Activated T-cell treated with anti-CD3 and anti-CD28 coated beads, Interleukin-2, amount 50 U/mL, for 24 hours (primary cell): ENCODE measurements around the gene MARS1.
"Not testable (repeated sequence)": the region's sequence is repeated elsewhere in the genome, so short reads cannot be mapped to it uniquely, and the experiment has no call there.

Experiments
- DNase-seq: peaks from one replicate; pipeline ENCODE4 v3.0.0-alpha.2; 2020
- H3K27ac Mint-ChIP-seq: 2 replicates; pipeline ENCODE4 v1.8.0; 2020; ENCODE audit warnings: mild to moderate bottlenecking, mixed read lengths
- H3K27me3 Mint-ChIP-seq: 2 replicates; pipeline ENCODE4 v1.8.0; 2020; ENCODE audit warnings: mixed read lengths
- H3K36me3 Mint-ChIP-seq: 2 replicates; pipeline ENCODE4 v1.8.0; 2020; ENCODE audit warnings: low read depth, mixed read lengths
- H3K4me1 Mint-ChIP-seq: 2 replicates; pipeline ENCODE4 v1.8.0; 2020; ENCODE audit warnings: low read depth, mixed read lengths
- H3K4me3 Mint-ChIP-seq: 2 replicates; pipeline ENCODE4 v1.8.0; 2020; ENCODE audit warnings: mild to moderate bottlenecking, moderate library complexity, mixed read lengths
- H3K9me3 Mint-ChIP-seq: 2 replicates; pipeline ENCODE4 v1.8.0; 2020; ENCODE audit warnings: mixed read lengths

Gene MARS1

DNA sequence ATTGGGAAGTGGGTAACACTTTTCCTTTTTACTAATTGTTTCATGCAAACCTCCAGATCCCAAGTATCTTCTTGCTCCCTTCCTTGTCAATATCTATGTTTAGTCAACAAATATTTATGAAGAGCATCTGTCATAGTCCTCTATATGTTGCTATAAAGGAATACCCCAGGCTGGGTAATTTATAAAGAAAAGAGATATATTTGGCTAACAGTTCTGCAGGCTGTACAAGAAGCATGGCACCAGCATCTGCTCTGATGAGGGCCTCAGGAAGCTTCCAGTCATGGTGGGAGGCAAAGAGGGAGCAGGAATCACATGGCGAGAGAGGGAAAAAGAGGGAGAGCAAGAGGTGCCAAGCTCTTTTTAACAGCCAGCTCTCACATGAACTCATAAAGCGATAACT is 66.6 kb downstream of the MARS1 start:
- Mint-ChIP-seq H3K4me1 (peaks cover 9% of the 10 kb centered on the region), H3K4me3 (no peak overlapping the region), H3K27me3 (peaks cover 5% of the 10 kb centered on the region), H3K9me3 (no peaks in the 10 kb centered on the region), H3K27ac (no peak overlapping the region), H3K36me3 (no peaks in the 10 kb centered on the region)
- DNase-seq, result no peak

DNA sequence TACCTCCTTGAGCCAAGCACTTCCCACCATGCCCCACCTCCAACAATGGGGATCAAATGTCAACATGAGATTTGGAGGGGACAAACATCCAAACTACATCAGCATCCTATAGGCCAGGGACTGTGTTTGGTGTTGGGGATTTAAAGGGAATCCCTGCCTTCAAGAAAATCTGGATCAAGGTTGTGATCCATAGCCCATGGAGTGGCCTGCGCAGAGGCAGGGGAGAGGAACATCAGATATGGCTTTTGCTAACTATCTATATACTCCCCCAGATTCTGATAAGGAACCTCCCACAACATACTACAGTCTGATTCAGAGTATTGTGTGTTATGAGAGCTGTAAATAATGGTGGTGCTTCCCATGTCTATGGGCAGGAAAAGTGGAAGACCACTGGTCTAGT is 67.0 kb downstream of the MARS1 start:
- H3K36me3 Mint-ChIP-seq, result no peaks in the 10 kb centered on the region
- DNase-seq, result no peak
- no peak overlapping the region for H3K4me3 Mint-ChIP-seq
- H3K27ac Mint-ChIP-seq, result no peak overlapping the region
- H3K27me3 Mint-ChIP-seq, result peaks cover 5% of the 10 kb centered on the region
- peaks cover 8% of the 10 kb centered on the region for H3K4me1 Mint-ChIP-seq
- no peaks in the 10 kb centered on the region for H3K9me3 Mint-ChIP-seq

DNA sequence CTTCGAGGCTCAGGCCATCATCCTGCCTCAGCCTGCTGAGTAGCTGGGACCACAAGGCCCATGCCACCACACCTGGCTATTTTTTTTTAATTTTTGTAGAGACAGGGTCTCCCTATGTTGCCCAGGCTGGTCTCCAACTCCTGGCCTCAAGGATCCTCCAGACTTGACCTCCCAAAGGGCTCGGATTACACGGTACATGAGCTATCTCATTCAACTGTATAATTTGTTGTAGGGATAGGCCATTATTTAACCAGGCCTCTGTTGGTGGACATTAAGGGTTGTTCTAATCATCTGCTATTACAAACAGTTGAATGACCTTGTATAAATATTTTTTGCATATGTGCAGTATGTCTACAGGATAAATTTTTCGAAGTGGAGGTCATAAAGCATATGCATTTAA is 71.0 kb downstream of the MARS1 start:
- no peak for DNase-seq
- H3K27ac Mint-ChIP-seq, result no peak overlapping the region
- H3K4me3 Mint-ChIP-seq, result no peak overlapping the region

DNA sequence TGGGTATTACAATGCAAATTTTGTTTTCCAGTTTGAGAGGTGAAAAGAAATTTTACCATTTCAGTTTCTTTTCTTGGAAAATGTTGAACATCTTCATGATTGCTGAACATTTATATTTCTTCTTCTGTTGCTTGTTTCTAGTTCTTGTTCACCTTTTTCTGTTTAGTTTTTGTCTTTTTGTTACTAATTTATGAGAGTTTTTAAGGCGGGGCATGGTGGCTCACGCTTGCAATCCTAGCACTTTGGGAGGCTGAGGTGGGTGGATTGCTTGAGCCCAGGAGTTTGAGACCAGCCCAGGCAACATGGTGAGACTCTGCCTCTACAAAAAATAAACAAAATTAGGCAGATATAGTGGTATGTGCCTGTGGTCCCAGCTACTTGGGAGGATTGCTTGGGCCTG is 72.6 kb downstream of the MARS1 start:
- Mint-ChIP-seq H3K27ac (no peak overlapping the region), H3K4me1 (no peaks in the 10 kb centered on the region), H3K4me3 (no peak overlapping the region), H3K9me3 (no peaks in the 10 kb centered on the region), H3K27me3 (no peaks in the 10 kb centered on the region), H3K36me3 (no peaks in the 10 kb centered on the region)
- no peak for DNase-seq

More for the DNA sequence above, 71.0 kb downstream of the MARS1 start:
- no peaks in the 10 kb centered on the region for H3K9me3 Mint-ChIP-seq
- no peaks in the 10 kb centered on the region for H3K4me1 Mint-ChIP-seq
- H3K27me3 Mint-ChIP-seq, result no peaks in the 10 kb centered on the region
- H3K36me3 Mint-ChIP-seq, result no peaks in the 10 kb centered on the region

DNA sequence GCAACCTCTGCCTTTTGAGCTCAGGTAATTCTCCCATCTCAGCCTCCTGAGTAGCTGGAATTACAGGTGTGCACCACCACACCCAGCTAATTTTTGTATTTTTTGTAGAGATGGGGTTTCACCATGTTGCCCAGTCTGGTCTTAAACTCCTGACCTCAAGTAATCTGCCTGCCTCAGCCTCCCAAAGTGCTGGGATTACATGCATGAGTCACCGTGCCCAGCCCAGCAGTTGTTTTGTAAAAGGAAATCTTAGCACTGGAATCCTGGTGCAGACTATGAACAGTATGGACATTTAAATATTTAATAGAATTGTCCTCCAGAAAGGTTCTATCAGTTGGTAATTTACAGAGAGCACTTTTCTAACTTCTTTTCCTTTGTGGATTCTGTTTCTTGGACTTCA is 73.2 kb downstream of the MARS1 start:
- DNase-seq, result not testable (repeated sequence)

DNA sequence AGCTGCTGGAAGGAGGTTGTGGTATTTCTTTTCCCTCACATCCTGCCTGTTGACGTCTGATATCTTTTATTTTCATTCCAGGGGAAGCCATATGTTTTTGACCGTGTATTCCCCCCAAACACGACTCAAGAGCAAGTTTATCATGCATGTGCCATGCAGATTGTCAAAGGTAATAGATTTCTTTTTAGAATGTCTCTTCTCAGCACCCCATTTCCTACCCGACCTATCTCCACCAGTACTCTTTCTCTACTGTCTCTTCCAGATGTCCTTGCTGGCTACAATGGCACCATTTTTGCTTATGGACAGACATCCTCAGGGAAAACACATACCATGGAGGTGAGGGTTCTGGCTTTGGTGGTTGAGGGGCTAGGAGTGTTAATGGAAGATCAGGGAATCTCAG is 75.5 kb downstream of the MARS1 start:
- Mint-ChIP-seq H3K36me3 (no peaks in the 10 kb centered on the region), H3K27me3 (no peaks in the 10 kb centered on the region), H3K9me3 (no peaks in the 10 kb centered on the region)

More for the DNA sequence above, 73.2 kb downstream of the MARS1 start:
- H3K4me1 Mint-ChIP-seq, H3K36me3 Mint-ChIP-seq, H3K27me3 Mint-ChIP-seq, H3K27ac Mint-ChIP-seq, H3K4me3 Mint-ChIP-seq, H3K9me3 Mint-ChIP-seq: not testable (repeated sequence)

DNA sequence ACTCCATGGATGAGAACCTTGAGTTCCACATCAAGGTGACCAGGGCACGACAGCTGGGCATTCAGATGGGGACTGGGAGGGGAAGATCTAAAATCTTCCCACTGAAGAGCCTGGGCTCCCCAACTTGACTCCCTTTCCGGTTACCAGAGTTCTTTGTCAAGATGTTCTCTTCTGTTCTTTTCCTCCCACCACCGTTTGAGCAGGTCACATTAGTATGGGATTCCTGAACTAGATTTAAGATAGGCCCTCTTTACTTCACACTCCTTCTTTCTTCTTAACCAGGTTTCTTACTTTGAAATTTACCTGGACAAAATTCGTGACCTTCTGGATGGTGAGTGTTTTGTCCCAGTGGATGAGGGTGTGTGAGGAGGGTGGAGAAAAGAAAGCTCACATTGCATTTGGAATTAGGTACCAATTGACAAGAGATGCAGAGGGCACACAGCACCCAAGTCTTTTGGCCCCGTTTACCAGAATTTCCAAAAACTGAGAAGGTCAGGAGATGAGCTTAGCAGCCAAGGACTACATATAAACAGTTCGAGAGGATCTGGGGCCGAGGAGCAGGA is 76.4 kb downstream of the MARS1 start:
- Mint-ChIP-seq H3K27ac (no peak overlapping the region), H3K4me3 (no peak overlapping the region), H3K36me3 (no peaks in the 10 kb centered on the region), H3K27me3 (no peaks in the 10 kb centered on the region), H3K9me3 (no peaks in the 10 kb centered on the region), H3K4me1 (no peaks in the 10 kb centered on the region)
- no peak for DNase-seq

More for the DNA sequence above, 75.5 kb downstream of the MARS1 start:
- DNase-seq, result no peak
- no peak overlapping the region for H3K4me3 Mint-ChIP-seq
- no peaks in the 10 kb centered on the region for H3K4me1 Mint-ChIP-seq
- no peak overlapping the region for H3K27ac Mint-ChIP-seq
